DLD1 (cell line): ENCODE measurements around the gene RFX1.
"Not testable (repeated sequence)": the region's sequence is repeated elsewhere in the genome, so short reads cannot be mapped to it uniquely, and the experiment has no call there.

Experiments
- in situ Hi-C: cut with HindIII; loops from 2 replicates; pipeline ENCODE4 v1.10.0; 2017; ENCODE audit warnings: low sequenced_read_pairs

RFX1 gene

DNA sequence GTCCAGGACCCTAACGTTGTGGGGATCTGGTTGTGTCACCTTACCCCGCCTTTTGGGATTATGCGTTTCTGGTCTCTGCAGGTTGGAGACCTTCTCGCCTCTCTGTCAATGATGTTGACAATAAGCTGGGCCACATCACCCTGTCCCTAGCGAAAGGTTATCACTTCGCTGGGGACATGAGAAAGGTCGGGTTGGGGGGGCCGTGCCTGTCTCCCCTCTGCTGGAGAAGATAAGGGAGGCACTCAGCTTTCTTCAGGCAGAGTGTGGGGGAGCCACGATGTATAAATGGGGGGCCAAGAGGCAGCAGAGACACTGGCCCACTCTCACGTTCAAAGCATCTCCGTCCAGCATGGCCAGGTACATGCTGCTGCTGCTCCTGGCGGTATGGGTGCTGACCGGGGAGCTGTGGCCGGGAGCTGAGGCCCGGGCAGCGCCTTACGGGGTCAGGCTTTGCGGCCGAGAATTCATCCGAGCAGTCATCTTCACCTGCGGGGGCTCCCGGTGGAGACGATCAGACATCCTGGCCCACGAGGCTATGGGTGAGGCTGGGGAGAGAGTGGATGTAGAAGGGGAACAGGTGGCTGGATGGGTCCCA lies 21.8 kb upstream of the RFX1 start, which contains the start of gene RLN3:
Gene RLN3 (plus strand): TSS at position 293 of the 595 bp plus-strand sequence. CDS start 57 bp downstream, at position 350.
- in situ Hi-C loops = no loop called here

GRCh38 chr19:14026652-14027192 lies 20.6 kb upstream of the RFX1 start:
- in situ Hi-C loops = not testable (repeated sequence)

- in situ Hi-C loops = no loop called here
Measured at GRCh38 chr19:14023404-14024235, 17.5 kb upstream of the RFX1 start.

GRCh38 chr19:14022469-14022868 lies 16.3 kb upstream of the RFX1 start:
- in situ Hi-C loops = no loop called here

GRCh38 chr19:14021474-14021873 lies 15.4 kb upstream of the RFX1 start:
- in situ Hi-C loops = no loop called here

DNA sequence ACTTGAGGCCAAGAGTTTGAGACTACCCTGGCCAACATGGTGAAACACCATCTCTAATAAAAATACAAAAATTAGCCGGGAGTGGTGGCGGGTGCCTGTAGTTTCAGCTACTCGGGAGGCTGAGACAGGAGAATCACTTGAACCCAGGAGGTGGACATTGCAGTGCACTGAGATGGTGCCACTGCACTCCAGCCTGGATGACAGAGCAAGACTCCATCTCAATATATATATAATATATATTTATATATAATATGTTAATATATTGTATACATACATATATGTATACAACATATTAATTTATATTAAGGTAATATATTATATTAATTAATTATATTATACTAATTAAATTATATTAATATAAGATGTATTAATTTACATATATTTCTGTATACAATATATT lies 13.6 kb upstream of the RFX1 start:
- in situ Hi-C loops = not testable (repeated sequence)

DNA sequence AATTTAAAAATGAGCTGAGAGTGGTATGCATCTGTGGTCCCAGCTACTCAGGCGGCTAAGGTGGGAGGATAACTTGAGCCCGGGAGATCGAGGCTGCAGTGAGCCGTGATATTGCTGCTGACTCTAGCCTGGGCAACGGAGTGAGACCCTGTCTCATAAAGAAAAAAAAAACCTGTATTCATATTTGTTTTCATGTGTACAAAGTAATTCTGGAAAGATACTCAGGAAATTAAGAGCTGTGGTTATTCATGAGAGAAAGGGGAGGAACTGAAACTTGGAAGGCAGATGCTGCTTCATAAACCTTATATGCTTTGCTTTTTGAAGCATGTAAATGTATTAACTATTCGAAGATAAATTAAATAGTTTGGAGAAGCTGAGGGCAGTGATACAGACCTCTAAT lies 13.0 kb upstream of the RFX1 start:
- in situ Hi-C loops = no loop called here

- in situ Hi-C loops = no loop called here
Measured at GRCh38 chr19:14015524-14016035, 9.5 kb upstream of the RFX1 start.

- in situ Hi-C loops = no loop called here
Measured at GRCh38 chr19:14012378-14012915, 6.3 kb upstream of the RFX1 start.

- in situ Hi-C loops = no loop called here
Measured at GRCh38 chr19:14006766-14007562, 844 bp upstream of the RFX1 start.

DNA sequence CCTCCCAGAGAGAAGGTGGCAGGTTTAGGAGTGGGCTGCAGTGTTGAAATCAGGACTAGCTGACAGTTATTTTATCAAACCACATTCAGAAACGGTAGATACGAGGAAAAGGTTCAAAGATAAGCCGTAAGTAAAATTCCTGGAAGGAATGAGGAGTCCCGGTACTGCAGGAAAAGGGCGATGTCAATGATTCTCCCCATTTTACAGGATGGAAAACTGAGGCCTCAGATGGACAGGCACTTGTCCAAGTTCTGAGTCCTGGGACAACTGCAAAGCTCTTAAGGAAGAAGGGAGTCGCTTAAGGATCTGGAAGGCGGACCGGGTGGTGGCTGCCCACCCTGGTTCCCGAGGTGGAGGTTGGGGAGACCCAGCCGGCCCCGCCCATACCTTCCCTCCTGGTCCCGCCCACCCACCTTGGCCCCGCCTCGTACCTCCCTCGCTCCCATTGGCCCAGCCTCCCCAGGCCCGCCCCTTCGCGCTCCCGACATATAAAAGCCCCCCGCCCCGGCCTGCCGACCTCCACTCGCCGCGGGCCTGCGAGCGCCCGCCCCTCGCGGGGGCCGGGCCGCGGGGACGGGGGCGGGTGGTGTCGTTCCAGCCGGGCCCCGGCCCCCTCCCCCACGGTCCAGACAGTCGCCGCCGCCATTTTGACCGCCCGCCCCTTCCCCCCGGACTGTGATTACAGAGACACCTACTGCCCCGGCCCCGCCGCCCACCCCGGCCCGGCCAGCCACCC lies 603 bp downstream of the RFX1 start:
- in situ Hi-C loops = no loop called here

DNA sequence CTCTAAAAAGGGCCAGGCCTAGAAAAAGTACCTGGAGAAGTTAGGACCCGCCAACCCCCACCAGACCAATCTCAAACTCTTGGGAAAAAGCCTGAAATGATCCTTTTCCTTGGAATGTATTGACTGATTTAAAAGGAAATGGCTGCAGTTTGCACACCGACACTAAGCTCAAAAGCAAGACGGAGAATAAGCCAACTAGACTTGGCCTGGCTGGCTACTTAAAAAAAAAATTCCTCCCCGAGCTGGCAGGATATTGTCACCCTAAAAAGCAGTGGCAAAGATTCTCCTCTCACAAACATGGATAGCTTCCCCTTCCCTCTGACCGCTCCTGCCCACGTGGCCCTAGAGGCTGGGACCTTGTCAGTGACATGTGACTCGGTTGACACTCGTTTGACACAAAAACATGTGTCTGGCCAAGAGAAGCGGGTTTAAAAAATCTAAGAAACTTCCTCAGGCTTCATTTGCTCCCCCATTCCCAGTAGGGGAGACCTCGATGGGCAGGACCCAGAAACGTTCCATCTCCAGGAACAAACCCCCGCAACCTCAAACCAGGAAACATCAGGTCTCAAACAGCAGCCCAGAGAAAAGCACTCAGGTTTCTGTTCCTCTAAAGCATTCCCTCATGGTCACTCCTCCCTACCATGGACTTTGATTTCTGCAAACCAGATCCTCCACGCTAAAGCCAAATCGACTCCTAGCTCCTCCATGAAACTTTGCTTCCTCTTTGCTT lies 1.3 kb downstream of the RFX1 start:
- in situ Hi-C loops = no loop called here

DNA sequence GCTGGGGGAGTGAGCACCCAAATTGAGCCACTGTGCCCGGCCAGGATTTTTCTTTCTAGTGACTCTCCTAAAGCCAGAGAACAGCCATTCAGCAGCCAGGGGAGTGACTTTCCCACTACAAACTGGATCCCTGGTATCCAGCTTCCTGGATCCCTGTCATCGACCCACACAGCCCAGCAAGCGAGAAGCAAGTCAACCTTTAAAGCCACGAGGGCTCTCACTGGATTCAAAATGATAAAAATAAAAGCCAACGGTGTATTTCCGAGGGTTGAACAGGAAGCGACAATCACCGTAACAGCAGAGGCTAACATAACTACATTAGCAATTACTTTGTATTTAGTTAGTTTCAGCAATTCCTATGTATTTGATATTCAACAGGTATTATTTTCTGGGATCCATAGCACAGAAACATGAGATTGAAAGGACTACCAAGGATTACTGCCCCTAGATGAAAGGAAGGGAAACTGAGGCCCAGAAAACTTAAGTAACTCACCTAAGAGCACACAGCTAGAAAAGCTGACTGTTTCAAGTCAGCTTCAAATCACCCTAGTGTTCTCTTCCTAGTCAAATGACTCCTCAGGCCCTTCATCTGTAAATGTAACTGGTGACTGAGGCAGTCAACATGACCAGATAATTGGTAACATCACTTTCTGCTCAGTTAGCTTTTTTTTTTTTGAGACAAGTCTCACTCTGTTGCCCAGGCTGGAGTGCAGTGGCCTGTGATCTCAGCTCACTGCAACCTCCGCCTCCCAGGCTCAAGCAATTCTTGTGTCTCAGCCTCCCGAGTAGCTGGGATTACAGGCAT lies 2.7 kb downstream of the RFX1 start:
- in situ Hi-C loops = no loop called here

- in situ Hi-C loops = no loop called here
Measured at GRCh38 chr19:14002571-14003250, 3.4 kb downstream of the RFX1 start.

DNA sequence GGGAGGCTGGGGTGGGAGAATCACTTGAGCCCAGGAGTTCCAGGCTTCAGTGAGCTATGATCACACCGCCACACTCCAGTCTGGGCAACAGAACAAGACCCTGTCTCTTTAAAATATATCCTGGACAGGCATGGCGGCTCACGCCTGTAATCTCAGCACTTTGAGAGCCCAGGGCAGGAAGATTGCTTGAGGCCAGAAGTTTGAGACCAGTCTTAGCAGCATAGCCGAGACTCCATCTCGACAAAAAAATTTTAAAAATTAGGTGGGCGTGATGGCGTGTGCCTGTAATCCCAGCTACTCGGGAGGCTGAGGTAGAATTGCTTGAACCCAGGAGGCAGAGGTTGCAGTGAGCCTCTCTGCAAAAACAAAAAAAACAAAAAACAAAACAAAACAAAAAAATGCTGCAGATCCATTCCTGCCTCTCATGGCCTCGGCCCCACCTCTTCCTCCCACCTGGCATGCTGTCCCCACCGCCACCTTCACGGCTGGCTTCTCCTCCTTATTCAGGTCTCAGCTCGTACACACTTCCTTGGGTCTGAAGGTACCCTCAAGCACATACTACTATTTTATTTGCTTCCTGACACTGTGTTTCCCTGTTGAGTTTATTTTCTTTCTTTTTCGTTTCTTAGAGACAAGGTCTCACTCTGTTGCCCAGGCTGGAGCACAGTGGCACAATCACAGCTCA lies 5.3 kb downstream of the RFX1 start:
- in situ Hi-C loops = no loop called here

DNA sequence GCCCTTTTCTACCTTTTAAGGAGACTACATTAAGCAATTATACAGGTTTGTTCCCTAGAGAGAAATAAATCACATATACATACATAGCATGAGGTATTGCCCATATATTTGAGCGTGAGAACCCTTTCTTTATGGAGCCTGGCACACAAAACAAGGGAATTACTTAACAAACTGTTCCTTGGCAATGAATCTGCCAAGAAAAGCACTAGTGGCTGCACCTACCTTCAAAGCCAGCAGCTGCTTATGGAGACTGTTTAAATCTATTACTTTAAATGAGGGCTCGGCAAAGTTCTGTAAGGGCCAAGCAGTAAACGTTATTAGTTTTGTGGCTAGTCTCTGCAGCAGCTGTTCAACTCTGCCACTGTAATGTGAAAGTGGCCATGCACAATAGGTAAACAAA lies 7.0 kb downstream of the RFX1 start:
- in situ Hi-C loops = no loop called here

GRCh38 chr19:13998426-13998825 lies 7.7 kb downstream of the RFX1 start:
- in situ Hi-C loops = no loop called here

DNA sequence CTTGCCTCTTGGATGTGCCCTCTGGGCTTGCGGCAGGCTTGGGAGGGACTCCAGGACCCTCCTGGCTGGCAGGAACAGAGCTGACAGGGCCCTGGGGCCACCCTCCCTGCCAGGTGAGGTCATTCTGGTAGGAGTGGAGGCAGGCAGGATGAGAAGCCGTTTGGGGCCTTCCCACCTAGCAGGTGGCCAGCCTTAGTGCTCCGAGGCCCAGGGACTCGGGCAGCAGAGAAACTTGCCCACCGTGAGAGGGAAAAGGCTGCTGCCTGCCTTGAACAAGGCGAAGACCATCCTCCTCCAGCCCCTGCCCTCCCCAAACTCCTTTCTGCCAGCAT lies 8.5 kb downstream of the RFX1 start:
- in situ Hi-C loops = no loop called here
